GM19351 (cell line): ENCODE measurements around the gene PSORS1C1.
"Not testable (repeated sequence)": the region's sequence is repeated elsewhere in the genome, so short reads cannot be mapped to it uniquely, and the experiment has no call there.

Experiments
- ATAC-seq: cut with Tn5 transposase; IDR thresholded peaks from one replicate; pipeline ENCODE4 v1.9.1; 2021; ENCODE audit warnings: mild to moderate bottlenecking, moderate library complexity; ENCODE audit not compliant: unreplicated experiment

PSORS1C1 gene

GRCh38 chr6:31157513-31158139, 43.0 kb downstream of the PSORS1C1 start, which contains the start of gene CCHCR1:
Gene CCHCR1 (minus strand): TSS chr6:31157802. CDS start chr6:31157600, 202 bp downstream.
- ATAC-seq: peak; percentile 13

GRCh38 chr6:31158140-31158862, 43.7 kb downstream of the PSORS1C1 start, which contains the start of gene TCF19:
Gene TCF19 (plus strand): TSS chr6:31158589. CDS start chr6:31159470, 881 bp downstream.
- peak; percentile 83 for ATAC-seq

- peak; percentile 5 for ATAC-seq
These were observed 44.6 kb downstream of the PSORS1C1 start for GRCh38 chr6:31158863-31159855.

- no peak for ATAC-seq
These were observed 46.9 kb downstream of the PSORS1C1 start for GRCh38 chr6:31161216-31162126.

GRCh38 chr6:31162463-31163165, 48.0 kb downstream of the PSORS1C1 start:
- no peak for ATAC-seq

GRCh38 chr6:31163922-31164321, 49.3 kb downstream of the PSORS1C1 start:
- no peak for ATAC-seq

- not testable (repeated sequence) for ATAC-seq
These were observed 50.0 kb downstream of the PSORS1C1 start for GRCh38 chr6:31164475-31165063.

- peak; percentile 77 for ATAC-seq
These were observed 50.6 kb downstream of the PSORS1C1 start for GRCh38 chr6:31165064-31165832.

GRCh38 chr6:31165986-31166385, 51.4 kb downstream of the PSORS1C1 start:
- ATAC-seq: no peak

- ATAC-seq: no peak
These were observed 54.0 kb downstream of the PSORS1C1 start for GRCh38 chr6:31168606-31169005.

GRCh38 chr6:31169123-31169857, 54.7 kb downstream of the PSORS1C1 start:
- ATAC-seq: no peak

GRCh38 chr6:31169858-31170599, 55.4 kb downstream of the PSORS1C1 start:
- ATAC-seq: not testable (repeated sequence)

- no peak for ATAC-seq
These were observed 55.9 kb downstream of the PSORS1C1 start, which contains the start of gene POU5F1 for GRCh38 chr6:31170600-31170881. Gene POU5F1 (minus strand): TSS chr6:31170682. CDS start chr6:31170620, 62 bp downstream.

GRCh38 chr6:31170987-31171671, 56.5 kb downstream of the PSORS1C1 start:
- ATAC-seq: no peak

GRCh38 chr6:31171931-31172905, 57.6 kb downstream of the PSORS1C1 start:
- ATAC-seq: no peak
